Endometrial microvascular endothelial cells (primary cell): ENCODE results near the gene USB1. TPM values are rescaled to one million over a fixed set of nuclear protein-coding genes. Genes with fewer than 3 reads are reported as not detected.

Experiments used
- in situ Hi-C: cut with HindIII; loops from 2 replicates; pipeline ENCODE4 v1.10.0; 2017; ENCODE audit warnings: low sequenced_read_pairs, low pct_unique_long_range_greater_than_20kb; ENCODE audit errors: inconsistent ontology term
- total RNA-seq: library from RNA; depleted of rRNA; stranded (reverse); fragments of >200 nt; gene quantifications from one replicate; pipeline ENCODE4 v1.2.3, GENCODE V29; 2015; ENCODE audit errors: inconsistent ontology term

Gene USB1
- 39.5 TPM for total RNA-seq

GRCh38 chr16:58000706-58001676, at the start of gene USB1:
Gene USB1, plus strand, starts transcription at chr16:58001407. Its CDS starts 77 bp downstream, at chr16:58001484.
- in situ Hi-C loops, result no loop called here

GRCh38 chr16:57952909-57953308, 48.3 kb upstream of the USB1 start:
- in situ Hi-C loops, result no loop called here

- in situ Hi-C loops, result no loop called here
These were observed 47.4 kb upstream of the USB1 start for GRCh38 chr16:57953857-57954256.

- in situ Hi-C loops, result no loop called here
These were observed 45.5 kb upstream of the USB1 start for GRCh38 chr16:57955572-57956188.

GRCh38 chr16:57956270-57956808, 44.9 kb upstream of the USB1 start:
- in situ Hi-C loops, result no loop called here

GRCh38 chr16:57956924-57957672, 44.1 kb upstream of the USB1 start:
- in situ Hi-C loops, result no loop called here

GRCh38 chr16:57957673-57958392, 43.4 kb upstream of the USB1 start:
- in situ Hi-C loops, result no loop called here

GRCh38 chr16:57958544-57958943, 42.7 kb upstream of the USB1 start:
- in situ Hi-C loops, result no loop called here

GRCh38 chr16:57959121-57959520, 42.1 kb upstream of the USB1 start:
- in situ Hi-C loops, result no loop called here

GRCh38 chr16:57959804-57960203, 41.4 kb upstream of the USB1 start:
- in situ Hi-C loops, result no loop called here

- in situ Hi-C loops, result no loop called here
These were observed 40.9 kb upstream of the USB1 start for GRCh38 chr16:57960310-57960709.

- in situ Hi-C loops, result no loop called here
These were observed 40.3 kb upstream of the USB1 start for GRCh38 chr16:57960826-57961472.

GRCh38 chr16:57961538-57961937, 39.7 kb upstream of the USB1 start:
- in situ Hi-C loops, result no loop called here

GRCh38 chr16:57962046-57962445, 39.2 kb upstream of the USB1 start:
- in situ Hi-C loops, result no loop called here

- in situ Hi-C loops, result no loop called here
These were observed 38.5 kb upstream of the USB1 start for GRCh38 chr16:57962756-57963155.

GRCh38 chr16:57964157-57964700, 37.0 kb upstream of the USB1 start:
- in situ Hi-C loops, result no loop called here

- in situ Hi-C loops, result no loop called here
These were observed 34.9 kb upstream of the USB1 start for GRCh38 chr16:57966204-57966771.

GRCh38 chr16:57966986-57967385, 34.2 kb upstream of the USB1 start:
- in situ Hi-C loops, result no loop called here
